ENCODE data around the gene DGKZ.
A peak's percentile ranks its signal among the peaks of the same experiment; 100 is the strongest.

DGKZ gene

DNA sequence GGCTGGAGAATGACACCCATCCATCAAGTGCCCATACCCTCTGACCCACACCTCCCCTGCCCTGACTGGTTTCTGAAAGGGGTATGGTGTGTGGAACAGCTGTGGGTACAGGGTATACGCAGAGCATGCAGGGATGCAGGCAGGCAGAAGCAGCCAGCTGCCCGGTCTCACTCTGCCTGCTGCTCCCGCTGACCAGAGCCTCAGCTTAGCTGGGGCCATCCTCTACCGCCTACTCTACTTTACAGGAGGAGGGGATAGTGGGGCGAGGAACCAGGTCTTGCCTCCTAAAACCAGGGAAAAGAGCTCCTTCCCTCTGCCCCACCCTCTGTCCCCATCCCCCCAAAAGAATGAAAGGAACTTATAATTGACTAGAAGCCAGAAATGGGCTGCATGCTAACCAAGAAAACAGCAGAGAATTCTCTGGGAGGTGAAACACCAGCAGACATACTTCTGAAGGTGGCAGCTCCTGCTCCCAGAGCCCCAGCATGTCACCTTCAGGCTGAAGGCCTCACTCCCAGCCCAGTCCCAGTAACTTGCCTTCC, 57.3 kb downstream of the DGKZ start:
- DNase-seq, result no peak

DNA sequence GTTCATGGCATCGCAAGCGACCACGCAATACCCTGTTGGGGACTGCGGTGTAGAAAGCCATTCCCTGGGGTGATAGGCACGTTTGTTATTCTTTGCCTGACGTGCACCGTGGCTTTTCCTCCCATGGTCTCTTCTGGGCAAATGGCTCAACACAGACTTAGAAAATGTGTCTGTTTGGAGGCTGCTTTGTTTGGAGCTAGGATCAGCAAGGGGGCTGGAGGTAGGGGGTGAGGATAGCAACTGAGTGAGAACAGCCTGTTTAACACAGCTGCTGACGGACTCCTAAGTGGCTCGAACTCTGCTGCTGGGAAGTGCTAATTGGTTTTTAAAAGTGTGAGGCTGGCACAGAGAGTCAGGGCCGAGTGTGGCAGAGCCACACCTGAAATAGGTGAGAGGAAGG, 60.4 kb downstream of the DGKZ start:
- no peak for DNase-seq

DNA sequence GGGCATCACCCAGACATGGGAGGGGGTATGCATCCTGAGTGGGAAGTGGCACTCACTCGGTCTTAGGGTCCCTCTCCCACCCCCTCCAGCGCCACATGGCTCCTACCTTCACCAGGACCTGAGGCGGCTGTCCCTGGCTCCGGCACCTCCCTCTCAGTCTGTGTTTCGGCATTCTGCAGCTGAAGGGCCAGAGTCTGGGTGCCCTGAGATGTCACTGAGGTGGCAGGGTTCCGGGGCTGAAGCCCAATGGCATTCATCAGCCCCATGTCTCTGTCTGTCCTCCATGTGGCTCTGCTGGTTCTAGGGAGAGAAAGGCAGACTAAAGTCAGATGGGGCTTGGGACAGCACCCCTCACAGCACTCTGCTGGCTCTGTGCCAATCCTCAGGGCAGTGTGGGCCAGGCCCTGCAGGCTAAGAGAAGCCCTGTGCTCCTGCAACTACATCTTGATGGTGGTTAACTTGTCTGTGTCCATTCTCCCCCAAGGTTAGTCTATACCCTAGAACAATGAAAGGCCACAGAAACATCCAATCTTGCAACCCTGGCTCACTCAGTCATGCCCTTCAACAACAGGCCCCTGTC, 61.2 kb downstream of the DGKZ start:
- DNase-seq, result no peak

DNA sequence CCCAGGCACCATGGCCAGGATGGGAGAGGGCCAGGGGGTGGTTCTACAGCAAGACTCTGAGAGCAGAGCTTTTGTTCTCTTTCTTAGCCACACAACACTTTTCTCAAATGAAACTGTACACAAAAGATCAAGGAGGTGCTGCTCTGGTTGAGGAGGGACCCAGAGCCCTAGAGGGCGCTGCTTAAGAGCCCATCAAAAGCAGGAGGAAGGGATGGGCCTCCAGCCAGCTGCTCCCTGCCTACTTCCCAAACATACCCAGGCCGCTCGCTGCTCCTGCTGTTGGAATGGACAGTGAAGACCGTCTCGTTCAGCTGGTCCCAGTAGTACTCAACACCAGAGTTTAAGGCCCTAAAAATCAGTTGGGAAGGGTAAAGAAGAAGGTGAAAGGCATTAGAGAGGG, 62.8 kb downstream of the DGKZ start:
- DNase-seq, result peak; percentile 13

DNA sequence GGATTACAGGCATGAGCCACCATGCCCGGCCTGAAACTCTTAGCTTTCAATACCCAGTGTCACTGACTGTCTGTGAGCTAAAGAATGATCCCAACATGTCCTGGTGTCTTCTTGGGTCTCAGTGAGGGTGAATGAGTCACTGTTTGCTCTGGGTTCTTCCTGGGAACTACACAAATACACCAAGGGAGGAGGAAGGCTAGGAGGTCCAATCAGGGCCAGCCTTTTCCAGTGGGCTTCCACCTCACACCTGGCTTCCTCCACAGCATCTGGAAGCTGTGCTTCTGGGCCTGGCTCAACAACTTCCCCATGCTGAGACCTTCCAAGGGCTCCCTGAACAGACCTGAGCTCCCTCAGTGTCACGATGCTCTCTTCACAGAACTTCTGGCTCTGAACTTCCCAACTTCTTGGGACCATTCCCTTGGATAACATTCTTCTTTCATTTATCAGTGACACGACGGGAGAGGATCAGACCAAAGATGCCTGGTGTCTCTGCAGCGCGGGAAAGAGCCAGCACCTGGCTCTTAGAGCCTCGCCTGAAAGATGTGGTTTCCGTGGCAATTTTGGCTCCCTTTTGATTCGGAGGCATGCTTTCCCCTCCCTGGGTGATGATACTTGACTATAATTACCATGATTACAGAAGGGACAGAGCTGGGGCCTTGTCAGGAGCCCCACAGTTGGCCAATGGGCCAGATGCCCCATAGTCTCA, 66.7 kb downstream of the DGKZ start:
- no peak for DNase-seq

DNA sequence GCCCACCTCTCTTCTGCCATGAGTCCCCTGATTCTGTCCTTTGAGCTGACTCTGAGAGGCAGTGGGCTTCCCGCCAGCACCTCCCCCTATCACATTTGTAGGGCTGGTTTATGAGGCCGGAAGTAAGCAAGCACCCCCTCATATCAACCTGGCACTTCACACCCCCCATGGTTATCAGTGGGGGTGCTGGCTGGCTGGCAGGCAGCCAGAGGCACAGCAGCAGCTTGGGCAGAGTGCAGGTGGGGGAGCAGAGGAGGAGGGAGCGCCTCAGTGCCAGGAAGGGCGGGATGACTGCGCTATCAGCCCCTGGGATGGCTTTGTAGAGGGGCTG, 67.2 kb downstream of the DGKZ start:
- DNase-seq, result no peak

DNA sequence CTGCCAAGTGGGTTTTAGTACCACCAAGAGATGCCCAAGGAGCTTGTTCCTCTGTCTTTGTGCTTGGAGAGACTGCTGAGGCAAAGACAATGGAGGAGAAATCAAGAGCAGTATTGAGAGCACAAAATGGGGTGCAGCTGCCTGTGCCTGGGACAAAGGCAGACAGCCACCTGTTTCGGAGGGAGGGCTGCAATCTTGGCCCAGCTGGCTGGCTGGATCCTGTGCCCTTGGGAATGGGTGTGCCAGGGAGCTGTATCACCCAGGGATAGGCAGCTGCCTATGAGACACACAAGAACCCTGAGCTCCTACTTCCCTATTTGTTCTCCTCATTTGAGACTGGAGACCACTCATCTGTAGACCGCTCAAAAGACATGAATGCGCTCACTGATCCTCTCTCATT, 67.6 kb downstream of the DGKZ start:
- no peak for DNase-seq

DNA sequence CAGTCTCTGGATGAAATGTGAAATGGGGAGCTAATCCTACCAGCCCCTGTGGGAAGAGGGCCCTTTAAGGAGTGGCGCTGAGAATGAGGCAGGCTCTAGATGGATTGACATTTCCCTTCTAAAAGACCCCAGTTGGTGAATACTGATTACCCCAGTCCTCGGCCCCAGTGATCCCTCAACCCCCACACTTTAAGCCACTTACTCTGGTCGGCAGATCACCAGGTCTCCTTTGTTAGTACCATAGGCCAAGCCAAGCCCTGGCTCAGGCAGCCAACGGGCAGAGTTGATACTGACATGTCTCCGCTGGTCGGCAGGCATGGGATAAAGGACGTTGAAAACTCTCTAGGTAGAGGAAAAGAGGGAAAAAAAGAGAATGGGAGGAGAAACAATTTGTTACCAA, 70.4 kb downstream of the DGKZ start:
- no peak for DNase-seq

DNA sequence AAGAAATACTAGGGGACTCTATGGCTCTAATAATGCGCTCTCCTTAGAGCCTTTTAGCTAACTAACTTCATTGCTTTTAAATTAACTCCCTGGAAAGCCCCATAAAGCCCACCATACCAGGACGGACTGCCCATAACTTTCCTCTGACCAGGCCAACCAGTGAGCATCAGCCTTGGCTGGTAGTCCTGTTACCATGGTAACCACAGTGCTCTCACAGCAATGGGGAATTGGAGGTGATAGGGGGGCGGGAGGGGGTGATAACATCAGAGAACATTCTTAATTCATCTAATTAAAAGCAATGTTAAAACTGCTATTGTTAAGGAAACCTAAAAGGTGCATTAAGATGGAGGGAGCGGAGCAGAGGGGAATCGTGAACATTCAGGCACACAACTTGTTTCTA, 71.5 kb downstream of the DGKZ start:
- no peak for DNase-seq

DNA sequence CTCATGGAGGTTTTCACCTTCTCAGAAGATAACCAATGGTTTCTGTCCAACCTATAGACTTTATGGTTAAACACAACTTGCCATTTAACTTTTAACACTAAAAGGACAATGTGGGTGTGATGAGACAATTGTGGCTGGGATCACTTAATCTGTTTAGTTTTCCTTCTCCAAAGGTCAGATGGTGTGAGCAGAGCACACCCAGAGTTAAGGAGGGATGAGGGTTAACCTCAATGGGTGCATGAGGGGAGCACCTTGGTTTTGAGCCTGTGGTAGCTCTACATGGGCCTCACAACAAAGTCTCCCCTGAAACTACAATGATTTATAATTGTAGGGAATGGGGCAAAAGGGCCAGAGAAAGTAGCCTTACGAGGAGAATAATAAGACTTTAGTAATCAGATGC, 73.2 kb downstream of the DGKZ start:
- no peak for DNase-seq

DNA sequence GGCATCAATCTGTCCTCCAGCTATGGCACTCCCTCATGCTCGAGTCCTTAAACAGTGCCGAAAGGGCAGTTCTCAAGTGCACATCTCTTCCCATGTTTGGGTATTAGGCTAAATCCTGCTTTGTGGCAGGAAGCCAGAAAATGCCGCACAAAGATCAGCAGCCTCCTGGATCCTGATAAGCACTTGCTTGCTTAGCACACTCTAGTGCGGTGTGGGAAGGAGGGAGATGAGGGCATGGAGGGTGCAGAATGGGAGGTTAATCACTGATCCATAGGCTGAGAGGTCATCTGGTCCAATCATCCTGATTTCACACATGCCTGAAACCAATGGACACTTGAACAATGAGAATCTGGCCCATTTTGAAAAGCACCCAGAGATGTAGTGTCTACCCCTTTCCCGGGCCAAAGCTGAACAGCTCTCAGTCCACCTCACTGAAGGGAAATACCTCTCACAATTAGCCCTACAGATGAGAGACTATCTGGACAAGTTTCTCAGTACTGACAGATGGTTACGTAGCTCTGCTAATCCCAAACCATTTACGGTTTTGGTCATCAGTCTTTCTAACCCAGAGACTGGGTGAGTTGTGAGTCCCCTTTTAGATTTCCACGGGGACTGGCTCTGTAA, 74.1 kb downstream of the DGKZ start:
- DNase-seq, result peak; percentile 73

DNA sequence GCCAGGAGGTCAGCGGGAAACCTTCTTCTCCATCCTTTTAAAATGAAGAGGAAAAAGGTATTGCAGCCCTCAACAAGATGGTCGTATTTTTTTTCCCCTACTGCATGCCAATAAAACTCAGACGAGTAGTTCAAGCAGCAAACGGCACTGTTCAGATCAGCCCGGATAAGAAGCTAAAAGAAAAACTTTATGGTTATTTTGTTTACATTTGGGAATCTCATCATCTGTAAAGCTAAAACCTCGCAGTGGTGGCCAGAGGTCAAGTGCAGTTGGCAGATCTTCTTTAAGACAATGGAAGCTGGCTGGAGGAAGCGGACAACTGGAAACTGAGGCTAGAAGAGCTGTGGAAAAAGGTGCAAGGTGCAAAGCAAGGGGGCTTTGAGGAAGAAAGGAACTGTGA, 75.3 kb downstream of the DGKZ start:
- no peak for DNase-seq

DNA sequence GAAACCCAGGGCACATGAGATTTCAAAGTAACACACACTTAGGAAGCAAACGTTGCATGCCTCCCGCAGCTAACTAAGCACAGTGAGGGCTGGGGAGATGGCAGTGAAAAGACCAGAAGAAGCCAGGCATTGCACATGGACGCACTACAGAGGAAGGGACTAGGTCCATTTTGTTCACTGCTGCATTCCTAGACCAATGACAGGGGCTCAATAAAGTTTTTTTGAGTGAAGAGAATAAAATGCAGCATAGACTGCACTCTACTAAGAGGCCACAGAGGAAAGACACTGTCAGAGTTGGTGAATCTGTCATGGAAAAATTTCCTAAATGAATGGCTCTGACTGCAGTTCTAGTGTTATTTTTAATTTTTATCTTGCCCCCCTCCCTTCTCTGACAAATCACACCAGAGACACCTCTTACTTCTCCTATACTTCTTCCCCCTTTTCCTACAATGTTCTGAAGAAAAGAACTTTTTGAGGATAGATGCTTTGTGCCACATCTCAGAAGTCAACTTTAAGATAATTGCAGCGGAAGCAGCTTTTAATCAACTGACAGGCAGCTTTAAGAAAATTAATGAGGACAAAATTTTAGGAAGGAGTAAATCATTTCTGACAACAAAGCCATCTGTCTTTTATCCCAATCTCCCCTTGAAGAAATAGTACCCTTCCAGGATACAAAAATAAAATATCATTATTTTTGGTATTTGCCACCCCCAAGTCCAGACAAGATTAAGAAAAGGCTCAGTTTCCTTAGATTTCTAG, 79.1 kb downstream of the DGKZ start:
- no peak for DNase-seq

DNA sequence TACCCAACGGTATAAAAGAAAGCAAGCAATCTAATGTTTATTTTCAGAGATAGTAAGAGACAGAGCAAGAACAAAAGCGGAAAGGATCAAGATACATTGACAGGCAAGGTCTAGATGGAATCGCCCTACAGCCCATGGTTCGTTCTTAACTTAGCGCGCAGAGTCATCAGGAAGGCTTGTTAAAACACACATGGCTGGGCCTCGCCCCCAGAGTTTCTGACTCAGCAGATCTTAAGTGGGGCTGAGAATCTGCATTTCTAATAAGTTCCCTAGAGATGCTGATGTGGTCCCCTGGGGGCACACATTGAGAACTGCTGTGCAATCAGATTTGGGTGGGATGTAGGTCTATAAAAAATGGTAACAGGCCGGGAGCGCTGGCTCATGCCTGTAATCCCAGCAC, 80.1 kb downstream of the DGKZ start:
- no peak for DNase-seq

DNA sequence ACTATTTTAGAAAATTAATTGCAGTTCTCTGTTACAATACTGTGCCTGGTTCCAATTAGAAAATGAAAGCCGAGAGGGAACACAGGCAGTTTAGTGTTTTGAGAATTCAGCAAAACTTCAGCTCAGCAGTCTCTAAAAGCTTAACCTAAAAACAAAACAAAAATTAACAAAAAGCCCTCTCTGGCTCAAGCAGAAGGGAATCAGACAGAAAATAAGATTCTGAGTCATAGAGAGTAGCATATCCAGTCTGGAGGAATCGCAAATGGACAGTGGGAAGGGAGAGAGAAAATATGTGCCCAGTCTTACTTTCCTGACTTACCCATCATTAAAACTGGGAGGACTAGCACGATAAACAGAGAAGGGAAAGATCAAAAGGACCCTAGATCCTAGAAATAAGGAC, 82.5 kb downstream of the DGKZ start:
- no peak for DNase-seq
